ENCODE measurements around the gene CEND1. TPM values are rescaled to one million over a fixed set of nuclear protein-coding genes. Genes with fewer than 3 reads are reported as not detected.

The CEND1 gene
- total and polyA plus RNA-seq, 2 donors (not counting 3 experiments of a cell fraction or from before 2014, with no cell fraction given) = 0.15 to 0.40 TPM

DNA sequence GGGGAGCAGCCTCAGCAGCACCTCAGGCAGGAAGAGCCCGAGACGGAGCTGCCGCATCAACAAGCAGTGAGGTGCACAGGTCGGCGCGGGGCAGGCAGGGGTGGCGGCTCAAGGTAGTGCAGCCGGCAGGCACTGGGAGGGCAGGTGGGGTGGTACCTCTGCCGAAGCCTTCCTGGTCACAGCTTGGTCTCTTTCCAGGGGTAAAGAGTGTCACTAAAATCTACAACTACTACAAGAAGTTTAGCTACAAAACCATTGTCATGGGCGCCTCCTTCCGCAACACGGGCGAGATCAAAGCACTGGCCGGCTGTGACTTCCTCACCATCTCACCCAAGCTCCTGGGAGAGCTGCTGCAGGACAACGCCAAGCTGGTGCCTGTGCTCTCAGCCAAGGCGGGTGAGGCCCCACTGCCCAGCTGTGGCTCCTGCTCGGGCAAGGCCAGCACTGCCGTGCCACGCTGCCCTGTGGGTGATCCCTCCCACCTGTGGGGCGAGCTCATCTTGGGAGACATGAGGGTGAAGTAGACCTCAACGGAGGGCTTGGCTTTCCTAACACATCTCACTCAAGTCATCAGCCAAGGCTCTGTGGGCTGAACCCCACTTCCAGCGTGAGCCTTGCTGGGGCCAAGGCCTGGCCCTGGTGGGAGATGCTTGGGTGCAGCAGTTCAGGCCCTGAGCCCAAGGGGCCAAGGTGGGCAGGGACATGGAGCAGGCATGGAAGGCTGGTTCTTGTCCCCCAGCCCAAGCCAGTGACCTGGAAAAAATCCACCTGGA lies 26.2 kb downstream of the CEND1 start:
- Histone ChIP-seq H3K9me1 (replicated peaks; ENCODE audit: control insufficient read depth, extremely low read depth, insufficient read depth, low read length) (no peaks in the 10 kb centered on the region), H4K20me1 (replicated peaks; ENCODE audit: control insufficient read depth, extremely low read depth, insufficient read depth, low read length) (no peaks in the 10 kb centered on the region), H3K4me3 (replicated peaks in 1 of 3; ENCODE audit: insufficient read depth in 1 of 3, low read depth in 1 of 3, low read length in 3 of 3) (no peak overlapping the region), H3K27me3 (ENCODE audit: control insufficient read depth in 2 of 2, insufficient read depth in 2 of 2, low read length in 2 of 2) (no peaks in the 10 kb centered on the region), H3K79me2 (ENCODE audit: control insufficient read depth, insufficient read depth, low read length) (no peaks in the 10 kb centered on the region), H3K4me1 (ENCODE audit: control insufficient read depth, extremely low read depth, insufficient read depth, low read length) (no peaks in the 10 kb centered on the region), H3K27ac (ENCODE audit: insufficient read depth, low read depth, low read length) (no peak overlapping the region), H3K9ac (replicated peaks; ENCODE audit: extremely low read depth, insufficient read depth, low read length) (no peak overlapping the region), H2AFZ (ENCODE audit: low read depth, low read length) (no peak overlapping the region), H3K4me2 (ENCODE audit: insufficient read depth, low read length) (no peak overlapping the region), H3K36me3 (ENCODE audit: control insufficient read depth in 2 of 2, extremely low read depth in 1 of 2, insufficient read depth in 2 of 2, low read length in 2 of 2) (peaks cover 13 to 32% of the 10 kb centered on the region in 2 experiments), H3K9me3 (replicated peaks; ENCODE audit: control insufficient read depth, insufficient read depth, low read length) (no peaks in the 10 kb centered on the region)
- TF ChIP-seq, protein P1, sequence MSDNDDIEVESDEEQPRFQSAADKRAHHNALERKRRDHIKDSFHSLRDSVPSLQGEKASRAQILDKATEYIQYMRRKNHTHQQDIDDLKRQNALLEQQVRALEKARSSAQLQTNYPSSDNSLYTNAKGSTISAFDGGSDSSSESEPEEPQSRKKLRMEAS (IDR thresholded peaks at IDR 0.05; ENCODE audit: insufficient read depth, insufficient read length) = no peak
- TF ChIP-seq POLR2A (IDR thresholded peaks at IDR 0.05; ENCODE audit: low read depth, low read length) = no peak
- no peak for TF ChIP-seq JUN (IDR thresholded peaks at IDR 0.05; ENCODE audit: borderline replicate concordance, insufficient read depth, insufficient read length, low read depth)
- TF ChIP-seq MYC (IDR thresholded peaks at IDR 0.05; ENCODE audit: low read depth, low read length) = no peak
- no peak for TF ChIP-seq POLR2AphosphoS5 (IDR thresholded peaks at IDR 0.05; ENCODE audit: insufficient read depth, low read depth, low read length)
- TF ChIP-seq, protein P2, sequence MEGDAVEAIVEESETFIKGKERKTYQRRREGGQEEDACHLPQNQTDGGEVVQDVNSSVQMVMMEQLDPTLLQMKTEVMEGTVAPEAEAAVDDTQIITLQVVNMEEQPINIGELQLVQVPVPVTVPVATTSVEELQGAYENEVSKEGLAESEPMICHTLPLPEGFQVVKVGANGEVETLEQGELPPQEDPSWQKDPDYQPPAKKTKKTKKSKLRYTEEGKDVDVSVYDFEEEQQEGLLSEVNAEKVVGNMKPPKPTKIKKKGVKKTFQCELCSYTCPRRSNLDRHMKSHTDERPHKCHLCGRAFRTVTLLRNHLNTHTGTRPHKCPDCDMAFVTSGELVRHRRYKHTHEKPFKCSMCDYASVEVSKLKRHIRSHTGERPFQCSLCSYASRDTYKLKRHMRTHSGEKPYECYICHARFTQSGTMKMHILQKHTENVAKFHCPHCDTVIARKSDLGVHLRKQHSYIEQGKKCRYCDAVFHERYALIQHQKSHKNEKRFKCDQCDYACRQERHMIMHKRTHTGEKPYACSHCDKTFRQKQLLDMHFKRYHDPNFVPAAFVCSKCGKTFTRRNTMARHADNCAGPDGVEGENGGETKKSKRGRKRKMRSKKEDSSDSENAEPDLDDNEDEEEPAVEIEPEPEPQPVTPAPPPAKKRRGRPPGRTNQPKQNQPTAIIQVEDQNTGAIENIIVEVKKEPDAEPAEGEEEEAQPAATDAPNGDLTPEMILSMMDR (IDR thresholded peaks at IDR 0.05; ENCODE audit: extremely low read depth in 1 of 2, insufficient read depth in 1 of 2, low read depth in 1 of 2, low read length in 2 of 2) = no peak
- TF ChIP-seq EZH2 (IDR thresholded peaks at IDR 0.05; ENCODE audit: borderline replicate concordance, low read depth, low read length, severe bottlenecking) = no peak
- no peak for TF ChIP-seq FOS (IDR thresholded peaks at IDR 0.05; ENCODE audit: borderline replicate concordance, insufficient read depth, low read length)
- no peak for TF ChIP-seq GATA2 (IDR thresholded peaks at IDR 0.05; ENCODE audit: insufficient read depth, insufficient read length, low read depth, low read length)
- ChIA-PET POLR2A (no interaction called here), CTCF (interaction anchor here (1.1 kb wide), 1 partner anchor 15 kb away, joined by 4 read pairs; no protein-coding TSS in a partner anchor)
- no peak for FAIRE-seq
- intact Hi-C loops (cut with micrococcal nuclease) = no loop called here
- BruUV-seq (replicated peaks) = no TSS peak
- DNase-seq (ENCODE audit: low read depth, low spot score) = no peak
- dilution Hi-C loops (cut with MboI; ENCODE audit: extremely low pct_ligation_motif_present, low sequenced_read_pairs) = no loop called here
